T1000 (cell line): ENCODE measurements around the gene MLPH.

Experiments used
- DNase-seq: peaks from one replicate; lab custom pipeline; 2025; ENCODE audit warnings: mixed read lengths; lab: John Stamatoyannopoulos, UW

The MLPH gene

GRCh38 chr2:237567276-237568029 is 80.4 kb downstream of the MLPH start:
- no peak for DNase-seq

- DNase-seq, result no peak
Observed at GRCh38 chr2:237568121-237568660, 81.1 kb downstream of the MLPH start.

- no peak for DNase-seq
Observed at GRCh38 chr2:237569041-237569440, 82.0 kb downstream of the MLPH start.

- no peak for DNase-seq
Observed at GRCh38 chr2:237569896-237570295, 82.8 kb downstream of the MLPH start.

- no peak for DNase-seq
Observed at GRCh38 chr2:237570776-237571335, 83.8 kb downstream of the MLPH start.

GRCh38 chr2:237571551-237571950 is 84.5 kb downstream of the MLPH start:
- no peak for DNase-seq

- peak; percentile 81 for DNase-seq
Observed at GRCh38 chr2:237572021-237572741, 85.1 kb downstream of the MLPH start.

- no peak for DNase-seq
Observed at GRCh38 chr2:237572742-237573101, 85.7 kb downstream of the MLPH start.

GRCh38 chr2:237573721-237574415 is 86.8 kb downstream of the MLPH start:
- DNase-seq, result no peak

GRCh38 chr2:237574467-237574866 is 87.4 kb downstream of the MLPH start:
- DNase-seq, result no peak

- no peak for DNase-seq
Observed at GRCh38 chr2:237574894-237575868, 88.1 kb downstream of the MLPH start.

GRCh38 chr2:237575869-237576862 is 89.1 kb downstream of the MLPH start:
- DNase-seq, result no peak

GRCh38 chr2:237576974-237577373 is 89.9 kb downstream of the MLPH start:
- no peak for DNase-seq

GRCh38 chr2:237577458-237577857 is 90.4 kb downstream of the MLPH start:
- DNase-seq, result no peak

- DNase-seq, result no peak
Observed at GRCh38 chr2:237577956-237578870, 91.2 kb downstream of the MLPH start.

- DNase-seq, result no peak
Observed at GRCh38 chr2:237581326-237581725, 94.3 kb downstream of the MLPH start.

- no peak for DNase-seq
Observed at GRCh38 chr2:237581751-237582746, 95.0 kb downstream of the MLPH start.
